ENCODE measurements around the gene MAGI2.
"Not testable (repeated sequence)": the region's sequence is repeated elsewhere in the genome, so short reads cannot be mapped to it uniquely, and the experiment has no call there.

The MAGI2 gene

GRCh38 chr7:79442766-79443165 lies 10.7 kb downstream of the MAGI2 start:
- not testable (repeated sequence) for DNase-seq

GRCh38 chr7:79436378-79436777 lies 17.1 kb downstream of the MAGI2 start:
- no peak for DNase-seq

- DNase-seq = no peak
Observed at GRCh38 chr7:79434867-79435266, 18.6 kb downstream of the MAGI2 start.

- DNase-seq = no peak
Observed at GRCh38 chr7:79434098-79434497, 19.4 kb downstream of the MAGI2 start.

GRCh38 chr7:79430391-79430790 lies 23.1 kb downstream of the MAGI2 start:
- DNase-seq = no peak

GRCh38 chr7:79425665-79426064 lies 27.8 kb downstream of the MAGI2 start:
- no peak for DNase-seq

GRCh38 chr7:79421751-79422150 lies 31.7 kb downstream of the MAGI2 start:
- DNase-seq = no peak

- no peak for DNase-seq
Observed at GRCh38 chr7:79420464-79420863, 33.0 kb downstream of the MAGI2 start.

- no peak for DNase-seq
Observed at GRCh38 chr7:79414910-79415309, 38.6 kb downstream of the MAGI2 start.

GRCh38 chr7:79412915-79413314 lies 40.6 kb downstream of the MAGI2 start:
- no peak for DNase-seq

- DNase-seq = no peak
Observed at GRCh38 chr7:79412438-79412837, 41.0 kb downstream of the MAGI2 start.

GRCh38 chr7:79410345-79410744 lies 43.1 kb downstream of the MAGI2 start:
- DNase-seq = peak; percentile 30

- no peak for DNase-seq
Observed at GRCh38 chr7:79407351-79407750, 46.1 kb downstream of the MAGI2 start.

GRCh38 chr7:79406371-79406770 lies 47.1 kb downstream of the MAGI2 start:
- DNase-seq = no peak

GRCh38 chr7:79405368-79405767 lies 48.1 kb downstream of the MAGI2 start:
- no peak for DNase-seq

- DNase-seq = peak; percentile 70
Observed at GRCh38 chr7:79403879-79404278, 49.6 kb downstream of the MAGI2 start.

- no peak for DNase-seq
Observed at GRCh38 chr7:79403451-79403850, 50.0 kb downstream of the MAGI2 start.

- DNase-seq = peak; percentile 89
Observed at GRCh38 chr7:79401254-79401653, 52.2 kb downstream of the MAGI2 start.

GRCh38 chr7:79400222-79400621 lies 53.2 kb downstream of the MAGI2 start:
- DNase-seq = no peak

GRCh38 chr7:79398138-79398749 lies 55.2 kb downstream of the MAGI2 start:
- no peak for DNase-seq

GRCh38 chr7:79386688-79387422 lies 66.6 kb downstream of the MAGI2 start:
- DNase-seq = no peak

GRCh38 chr7:79381921-79382320 lies 71.5 kb downstream of the MAGI2 start:
- no peak for DNase-seq

GRCh38 chr7:79377097-79377496 lies 76.4 kb downstream of the MAGI2 start:
- DNase-seq = no peak

- no peak for DNase-seq
Observed at GRCh38 chr7:79376299-79377025, 77.0 kb downstream of the MAGI2 start.

All from NCI-H2171 treated with DMSO at 0.1 percent for 48 hours (cell line).